T-helper 2 cell treated with Interferon-gamma antibody and Interleukin-4, amounts not matched to agents 100 ng/mL and 5 ng/mL, for 36 hours (primary cell): ENCODE results near the gene THOC5. TPM values are rescaled to one million over a fixed set of nuclear protein-coding genes. Genes with fewer than 3 reads are reported as not detected.
"Not testable (repeated sequence)": the region's sequence is repeated elsewhere in the genome, so short reads cannot be mapped to it uniquely, and the experiment has no call there.

Source experiments
- intact Hi-C: fragments of 100-400 bp; cut with micrococcal nuclease; formaldehyde crosslinking; loops from one replicate; pipeline ENCODE4 v1.15.1; 2023
- total RNA-seq: library from RNA; stranded (reverse); gene quantifications from 2 replicates; pipeline ENCODE4 v1.2.3, GENCODE V29; 2022

Gene THOC5
- total RNA-seq, 1 donor from 2014 or later, result 61.3 TPM

DNA sequence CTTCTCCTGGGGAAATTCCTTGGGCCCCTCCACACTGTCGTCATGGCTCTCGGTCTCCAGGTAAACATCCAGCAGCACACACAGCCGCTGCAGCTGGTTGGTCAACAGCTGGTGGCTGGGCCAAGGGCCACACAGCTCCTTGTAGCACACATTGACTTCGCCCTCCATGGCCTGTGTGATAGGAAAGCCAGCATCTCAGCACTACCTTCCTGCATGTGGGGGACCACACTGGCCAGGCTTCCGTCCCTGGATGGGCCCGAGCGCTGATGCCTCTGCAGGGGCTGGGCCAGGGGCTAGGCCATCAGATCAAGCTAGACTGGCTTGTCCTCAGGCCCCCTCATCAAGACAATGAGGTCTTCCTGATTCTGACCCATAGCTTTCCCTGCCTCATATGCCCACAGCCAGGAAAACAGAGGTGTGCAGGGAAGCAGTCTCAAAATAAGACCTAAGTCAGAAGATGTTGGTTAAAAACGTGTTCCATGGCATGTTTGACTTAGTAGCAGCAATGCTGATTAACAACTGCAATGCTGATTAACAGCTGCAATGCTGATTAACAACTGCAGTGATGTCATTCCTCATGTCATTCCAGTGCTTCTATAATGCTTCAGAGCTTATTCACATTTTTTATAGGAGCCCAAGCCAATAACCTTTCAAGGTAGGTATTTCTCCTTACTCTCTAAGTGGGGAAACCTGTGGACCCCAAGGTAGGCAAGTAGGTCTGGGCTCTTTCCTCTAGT is 42.3 kb downstream of the THOC5 start:
- intact Hi-C loops, result no loop called here

DNA sequence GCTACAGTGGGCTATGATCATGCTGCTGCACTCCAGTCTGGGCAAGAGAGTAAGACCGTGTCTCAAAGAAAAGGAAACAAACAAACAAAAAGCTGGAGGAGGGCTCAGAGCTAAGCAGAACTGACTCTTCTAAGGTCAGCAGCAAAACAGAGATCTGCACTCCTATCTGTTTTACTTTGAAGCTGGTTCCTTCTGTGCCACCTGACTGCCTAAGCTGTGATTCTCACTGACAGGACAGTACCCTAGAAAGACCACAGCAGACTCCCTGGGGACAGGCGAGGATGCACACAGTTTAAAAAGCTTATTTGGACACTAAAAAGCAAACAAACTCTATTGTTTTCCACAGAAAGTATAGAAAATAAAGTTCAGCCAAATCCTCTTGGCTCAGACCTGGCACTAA is 43.0 kb downstream of the THOC5 start:
- intact Hi-C loops, result no loop called here

DNA sequence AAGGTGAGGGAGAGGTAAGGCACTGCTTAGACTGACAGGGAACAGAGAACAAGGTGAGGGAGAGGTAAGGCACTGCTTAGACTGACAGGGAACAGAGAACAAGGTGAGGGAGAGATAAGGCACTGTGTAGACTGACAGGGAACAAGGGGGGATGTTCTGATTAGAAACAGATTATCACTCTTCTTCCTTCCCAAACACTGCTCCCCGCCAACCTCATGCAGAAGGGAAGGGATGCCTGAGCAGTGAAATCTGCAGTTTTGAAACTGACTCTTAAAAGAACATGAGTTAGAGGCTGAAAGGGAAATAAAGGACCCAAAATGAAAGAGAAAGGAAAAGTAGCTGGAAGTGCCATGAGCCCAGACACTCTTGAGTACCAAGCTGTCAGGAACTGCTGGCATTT is 43.7 kb downstream of the THOC5 start:
- intact Hi-C loops, result no loop called here

DNA sequence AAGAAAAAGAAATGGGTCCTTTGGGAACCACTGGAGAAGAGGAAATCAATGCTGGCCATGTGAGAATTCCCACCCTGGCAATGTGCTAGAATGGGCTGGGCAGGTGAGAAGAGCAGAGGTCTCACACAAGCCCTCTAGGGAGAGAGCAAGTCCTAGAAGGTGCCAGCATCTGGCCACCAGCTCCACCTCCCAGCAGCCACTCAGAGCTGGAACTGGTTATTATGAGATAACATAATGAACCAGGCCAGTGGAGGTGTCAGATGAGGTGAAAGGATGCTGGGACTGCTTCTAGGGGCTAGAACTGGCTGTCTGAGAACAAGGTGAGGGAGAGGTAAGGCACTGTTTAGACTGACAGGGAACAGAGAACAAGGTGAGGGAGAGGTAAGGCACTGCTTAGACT is 44.3 kb downstream of the THOC5 start:
- intact Hi-C loops, result no loop called here

DNA sequence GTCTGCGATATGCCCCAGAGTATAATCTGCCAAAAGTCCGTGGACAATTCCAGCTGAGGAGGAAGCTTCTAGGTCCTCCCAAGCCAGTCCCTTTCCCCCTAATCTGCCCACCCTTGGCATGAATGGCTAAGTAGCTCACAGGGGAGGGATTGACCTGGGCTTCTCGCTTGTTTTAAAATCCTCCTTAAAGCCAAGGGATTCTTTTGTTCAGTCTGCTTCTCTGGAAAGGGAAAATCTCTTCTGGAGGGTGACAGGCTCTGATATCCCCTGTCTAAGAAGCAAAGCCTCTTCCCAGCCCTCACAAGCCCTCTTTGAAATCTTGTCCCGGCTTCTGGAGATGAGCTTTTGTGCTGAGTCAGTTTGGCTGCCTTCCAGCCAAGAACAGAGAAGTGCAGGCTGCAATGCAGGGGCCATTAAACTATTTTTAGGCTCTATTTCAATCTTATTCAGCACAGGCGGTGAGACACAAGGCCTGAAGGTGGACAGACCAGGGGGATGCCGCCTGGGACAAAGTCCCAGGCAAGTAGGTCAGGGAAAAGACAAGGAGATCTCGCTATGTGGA is 49.7 kb downstream of the THOC5 start:
- intact Hi-C loops, result no loop called here

DNA sequence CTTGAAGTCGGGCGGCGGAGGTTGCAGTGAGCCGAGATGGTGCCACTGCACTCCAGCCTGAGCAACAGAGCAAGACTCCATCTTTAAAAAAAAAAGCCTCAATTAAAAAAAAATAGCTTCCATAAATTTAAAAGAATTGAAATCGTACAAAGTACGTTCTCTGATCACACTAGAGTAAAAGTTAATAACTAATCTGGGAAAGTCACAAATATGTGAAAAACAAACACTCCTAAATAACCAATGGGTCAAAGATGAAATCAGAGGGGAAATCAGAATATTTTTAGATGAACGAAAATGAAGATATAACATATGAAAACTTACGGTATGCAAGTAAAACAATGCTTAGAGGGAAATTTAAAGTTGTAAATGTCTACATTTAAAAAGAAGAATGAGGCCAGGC is 53.7 kb downstream of the THOC5 start:
- intact Hi-C loops, result no loop called here

DNA sequence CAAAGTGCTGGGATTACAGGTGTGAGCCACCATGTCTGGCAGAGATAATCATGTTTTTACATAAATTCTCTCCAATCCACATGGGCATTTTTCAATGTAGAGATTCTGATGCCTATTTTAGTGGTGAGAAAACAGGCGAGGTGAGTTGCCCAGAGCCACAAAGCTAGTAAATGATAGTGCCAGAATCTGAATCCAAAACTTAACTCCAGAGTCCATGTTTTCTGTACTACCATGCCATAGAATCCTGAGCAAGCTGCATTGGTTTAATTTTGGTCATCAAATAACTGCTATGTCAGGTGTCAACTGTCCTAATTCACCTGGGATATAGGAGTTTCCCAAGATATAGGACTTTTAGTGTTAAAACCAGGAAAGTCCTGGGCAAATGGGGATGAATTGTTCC is 59.9 kb downstream of the THOC5 start:
- intact Hi-C loops, result no loop called here

DNA sequence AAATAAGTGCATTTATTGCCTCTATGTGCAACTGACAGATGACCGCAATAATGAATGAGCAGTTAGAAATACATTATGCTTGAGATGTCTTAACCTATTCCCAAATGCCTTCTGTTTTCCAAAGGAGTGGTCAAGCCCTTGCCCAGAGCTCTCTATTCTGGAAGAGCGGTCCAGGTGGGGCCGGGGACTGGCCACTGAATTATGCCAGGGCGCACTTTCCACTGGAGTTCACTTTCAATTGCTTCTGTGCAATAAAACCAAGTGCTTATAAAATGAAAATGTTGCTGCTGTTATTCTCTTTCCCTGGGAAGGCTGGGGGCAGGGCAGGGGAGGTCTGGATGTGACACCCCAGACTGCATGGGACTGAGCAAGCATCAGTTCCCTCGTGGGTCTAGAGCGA is 62.5 kb downstream of the THOC5 start:
- intact Hi-C loops, result no loop called here

DNA sequence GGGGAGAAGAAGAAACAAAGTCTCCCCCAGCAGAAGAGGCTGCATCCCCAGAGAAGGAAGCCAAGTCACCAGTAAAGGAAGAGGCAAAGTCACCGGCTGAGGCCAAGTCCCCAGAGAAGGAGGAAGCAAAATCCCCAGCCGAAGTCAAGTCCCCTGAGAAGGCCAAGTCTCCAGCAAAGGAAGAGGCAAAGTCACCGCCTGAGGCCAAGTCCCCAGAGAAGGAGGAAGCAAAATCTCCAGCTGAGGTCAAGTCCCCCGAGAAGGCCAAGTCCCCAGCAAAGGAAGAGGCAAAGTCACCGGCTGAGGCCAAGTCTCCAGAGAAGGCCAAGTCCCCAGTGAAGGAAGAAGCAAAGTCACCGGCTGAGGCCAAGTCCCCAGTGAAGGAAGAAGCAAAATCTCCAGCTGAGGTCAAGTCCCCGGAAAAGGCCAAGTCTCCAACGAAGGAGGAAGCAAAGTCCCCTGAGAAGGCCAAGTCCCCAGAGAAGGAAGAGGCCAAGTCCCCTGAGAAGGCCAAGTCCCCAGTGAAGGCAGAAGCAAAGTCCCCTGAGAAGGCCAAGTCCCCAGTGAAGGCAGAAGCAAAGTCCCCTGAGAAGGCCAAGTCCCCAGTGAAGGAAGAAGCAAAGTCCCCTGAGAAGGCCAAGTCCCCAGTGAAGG is 64.3 kb downstream of the THOC5 start:
- intact Hi-C loops, result not testable (repeated sequence)

DNA sequence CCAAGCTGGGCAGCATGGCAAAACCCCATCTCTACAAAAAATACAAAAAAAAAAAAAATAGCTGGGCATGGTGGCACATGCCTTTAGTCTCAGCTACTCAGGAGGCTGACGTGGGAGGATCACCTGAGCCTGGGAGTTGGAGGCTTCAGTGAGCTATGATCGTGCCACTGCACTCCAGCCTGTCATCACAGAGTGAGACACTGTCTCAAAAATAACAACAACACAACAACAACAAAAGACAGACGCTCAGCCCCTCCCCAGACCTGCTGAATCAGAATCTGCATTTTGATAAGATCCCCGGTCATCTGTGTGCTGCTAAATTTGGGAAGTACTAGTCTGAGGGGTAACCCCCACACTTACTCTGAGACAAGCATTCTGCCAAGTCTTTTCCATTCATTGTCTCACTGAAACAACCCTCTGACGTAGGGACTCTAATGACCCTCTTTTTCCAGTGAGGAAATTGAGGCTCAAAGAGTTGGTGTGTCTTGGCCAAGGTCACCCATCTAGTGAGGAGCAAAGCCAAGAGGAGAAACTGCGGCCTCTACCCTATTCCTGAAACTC is 66.1 kb downstream of the THOC5 start:
- intact Hi-C loops, result no loop called here

DNA sequence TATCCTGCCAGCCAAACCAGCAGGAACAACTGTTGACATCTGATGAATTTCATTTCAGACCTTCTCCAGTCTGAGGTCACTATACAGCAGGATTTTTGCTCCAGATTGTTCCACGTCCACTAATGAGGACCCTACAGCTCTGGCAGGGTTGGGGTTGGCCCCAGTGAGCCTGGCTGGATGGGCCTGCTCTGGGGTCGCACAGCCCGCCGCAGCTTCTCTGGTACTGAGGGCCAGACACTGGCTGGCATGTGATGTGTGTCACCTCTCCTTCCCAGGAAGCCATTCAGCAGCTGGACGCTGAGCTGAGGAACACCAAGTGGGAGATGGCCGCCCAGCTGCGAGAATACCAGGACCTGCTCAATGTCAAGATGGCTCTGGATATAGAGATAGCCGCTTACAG is 68.1 kb downstream of the THOC5 start:
- intact Hi-C loops, result no loop called here

DNA sequence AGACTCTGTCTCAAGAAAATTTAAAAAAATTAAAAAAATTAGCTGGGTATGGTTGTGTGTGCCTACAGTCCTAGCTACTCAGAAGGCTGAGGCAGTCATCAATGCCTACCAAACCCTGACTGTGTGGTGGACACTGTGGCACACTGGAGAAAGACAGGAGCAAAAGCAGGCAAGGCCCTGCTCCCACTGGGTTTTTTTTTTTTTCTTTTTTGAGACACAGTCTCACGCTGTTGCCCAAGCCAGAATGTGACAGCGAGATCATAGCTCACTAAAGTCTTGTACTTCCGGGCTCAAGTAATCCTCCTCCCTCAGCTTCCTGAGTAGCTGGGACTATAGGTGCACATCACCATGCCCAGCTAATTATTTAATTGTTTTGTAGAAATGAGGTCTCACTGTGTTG is 68.9 kb downstream of the THOC5 start:
- intact Hi-C loops, result no loop called here

DNA sequence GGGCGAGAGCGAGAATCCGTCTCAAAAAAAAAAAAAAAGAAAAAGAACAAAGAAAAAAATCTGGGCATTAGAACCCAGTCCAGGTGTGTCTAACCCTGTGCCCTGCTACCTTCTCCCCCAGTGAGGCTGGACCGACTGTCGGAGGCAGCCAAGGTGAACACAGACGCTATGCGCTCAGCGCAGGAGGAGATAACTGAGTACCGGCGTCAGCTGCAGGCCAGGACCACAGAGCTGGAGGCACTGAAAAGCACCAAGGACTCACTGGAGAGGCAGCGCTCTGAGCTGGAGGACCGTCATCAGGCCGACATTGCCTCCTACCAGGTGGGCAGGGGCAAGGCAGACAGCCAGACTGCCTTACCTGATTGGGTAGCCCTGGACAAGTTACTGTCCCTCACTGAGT is 70.3 kb downstream of the THOC5 start:
- intact Hi-C loops, result no loop called here

DNA sequence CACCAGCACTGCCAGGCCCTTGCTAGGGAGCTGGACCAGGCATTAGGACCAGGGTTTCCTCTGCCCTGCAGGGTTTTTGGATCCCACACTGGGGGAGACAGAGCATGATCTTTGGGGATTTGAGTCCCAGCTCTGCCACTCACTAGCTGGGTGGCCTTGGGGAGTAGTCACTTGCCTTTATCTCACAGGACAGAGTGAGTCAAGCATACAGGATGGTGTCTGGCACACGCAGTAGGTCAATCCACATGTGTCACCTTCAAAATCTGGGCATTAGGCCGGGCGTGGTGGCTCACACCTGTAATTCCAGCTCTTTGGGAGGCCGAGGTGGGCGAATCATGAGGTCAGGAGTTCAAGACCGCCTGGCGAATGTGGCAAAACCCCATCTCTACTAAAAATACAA is 70.8 kb downstream of the THOC5 start:
- intact Hi-C loops, result no loop called here

DNA sequence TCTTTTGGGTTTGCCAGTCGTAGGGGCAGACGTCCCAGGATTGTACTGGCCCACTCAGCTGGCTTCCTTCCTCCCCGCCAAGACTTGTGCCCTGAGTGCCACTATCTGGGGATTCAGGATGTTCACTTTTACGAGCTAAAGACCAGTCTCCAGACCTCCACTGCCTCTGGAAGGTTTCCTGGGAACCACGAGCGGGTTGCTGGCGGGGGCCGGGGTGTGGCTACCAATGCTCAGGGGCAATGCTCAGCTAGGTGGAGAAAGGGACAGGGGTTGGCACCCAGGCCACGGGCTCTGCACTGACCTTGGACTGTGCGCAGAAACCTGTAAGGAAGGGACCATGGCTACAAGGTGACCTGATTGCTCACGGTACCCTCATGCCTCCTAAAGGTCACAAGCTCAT is 71.3 kb downstream of the THOC5 start:
- intact Hi-C loops, result no loop called here

DNA sequence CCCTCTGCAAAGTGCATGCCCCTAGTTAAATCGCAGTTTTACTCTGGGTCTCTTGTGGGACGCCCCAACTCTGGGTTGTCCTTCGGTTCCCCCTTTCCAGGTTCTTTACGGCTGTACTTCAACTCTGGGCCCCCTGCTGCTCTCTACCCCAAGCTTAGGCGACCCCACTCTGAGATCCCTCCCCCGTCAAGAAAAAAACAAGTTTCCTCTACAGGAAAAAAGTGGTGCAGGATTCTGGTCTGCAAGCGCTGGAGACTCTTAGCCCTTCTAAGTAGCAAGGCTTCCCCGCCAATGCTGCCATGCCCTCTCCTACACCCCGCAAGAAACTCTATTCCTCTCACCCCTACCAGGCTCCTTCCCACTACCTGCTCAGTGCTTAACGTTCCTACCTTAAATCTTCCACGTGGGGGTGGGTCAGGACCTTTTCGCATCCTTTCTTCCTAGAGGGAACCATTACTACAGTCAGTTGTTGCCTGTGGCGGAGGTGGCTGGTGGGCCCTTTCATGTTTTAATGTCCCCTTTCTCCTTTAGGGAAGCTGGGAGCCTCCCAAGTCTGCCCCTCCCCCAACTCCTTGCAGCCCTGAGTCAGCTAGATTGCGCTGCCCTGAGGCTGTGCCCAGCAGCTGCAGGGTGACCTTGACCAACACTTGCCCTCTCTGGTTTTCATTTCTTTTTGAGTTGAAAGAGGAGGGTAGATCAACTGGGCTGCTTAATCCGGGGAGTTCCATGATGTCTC is 72.1 kb downstream of the THOC5 start:
- intact Hi-C loops, result no loop called here

DNA sequence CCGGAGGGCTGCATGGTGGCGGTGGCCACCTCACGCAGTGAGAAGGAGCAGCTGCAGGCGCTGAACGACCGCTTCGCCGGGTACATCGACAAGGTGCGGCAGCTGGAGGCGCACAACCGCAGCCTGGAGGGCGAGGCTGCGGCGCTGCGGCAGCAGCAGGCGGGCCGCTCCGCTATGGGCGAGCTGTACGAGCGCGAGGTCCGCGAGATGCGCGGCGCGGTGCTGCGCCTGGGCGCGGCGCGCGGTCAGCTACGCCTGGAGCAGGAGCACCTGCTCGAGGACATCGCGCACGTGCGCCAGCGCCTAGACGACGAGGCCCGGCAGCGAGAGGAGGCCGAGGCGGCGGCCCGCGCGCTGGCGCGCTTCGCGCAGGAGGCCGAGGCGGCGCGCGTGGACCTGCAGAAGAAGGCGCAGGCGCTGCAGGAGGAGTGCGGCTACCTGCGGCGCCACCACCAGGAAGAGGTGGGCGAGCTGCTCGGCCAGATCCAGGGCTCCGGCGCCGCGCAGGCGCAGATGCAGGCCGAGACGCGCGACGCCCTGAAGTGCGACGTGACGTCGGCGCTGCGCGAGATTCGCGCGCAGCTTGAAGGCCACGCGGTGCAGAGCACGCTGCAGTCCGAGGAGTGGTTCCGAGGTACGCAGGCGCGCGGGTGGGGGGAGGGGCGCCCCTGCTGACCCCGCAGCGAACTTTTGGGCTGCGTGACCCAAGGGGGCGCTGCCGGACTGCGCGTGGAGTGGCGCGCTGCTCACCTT is 72.9 kb downstream of the THOC5 start:
- intact Hi-C loops, result no loop called here

DNA sequence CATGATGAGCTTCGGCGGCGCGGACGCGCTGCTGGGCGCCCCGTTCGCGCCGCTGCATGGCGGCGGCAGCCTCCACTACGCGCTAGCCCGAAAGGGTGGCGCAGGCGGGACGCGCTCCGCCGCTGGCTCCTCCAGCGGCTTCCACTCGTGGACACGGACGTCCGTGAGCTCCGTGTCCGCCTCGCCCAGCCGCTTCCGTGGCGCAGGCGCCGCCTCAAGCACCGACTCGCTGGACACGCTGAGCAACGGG is 73.4 kb downstream of the THOC5 start:
- intact Hi-C loops, result no loop called here

DNA sequence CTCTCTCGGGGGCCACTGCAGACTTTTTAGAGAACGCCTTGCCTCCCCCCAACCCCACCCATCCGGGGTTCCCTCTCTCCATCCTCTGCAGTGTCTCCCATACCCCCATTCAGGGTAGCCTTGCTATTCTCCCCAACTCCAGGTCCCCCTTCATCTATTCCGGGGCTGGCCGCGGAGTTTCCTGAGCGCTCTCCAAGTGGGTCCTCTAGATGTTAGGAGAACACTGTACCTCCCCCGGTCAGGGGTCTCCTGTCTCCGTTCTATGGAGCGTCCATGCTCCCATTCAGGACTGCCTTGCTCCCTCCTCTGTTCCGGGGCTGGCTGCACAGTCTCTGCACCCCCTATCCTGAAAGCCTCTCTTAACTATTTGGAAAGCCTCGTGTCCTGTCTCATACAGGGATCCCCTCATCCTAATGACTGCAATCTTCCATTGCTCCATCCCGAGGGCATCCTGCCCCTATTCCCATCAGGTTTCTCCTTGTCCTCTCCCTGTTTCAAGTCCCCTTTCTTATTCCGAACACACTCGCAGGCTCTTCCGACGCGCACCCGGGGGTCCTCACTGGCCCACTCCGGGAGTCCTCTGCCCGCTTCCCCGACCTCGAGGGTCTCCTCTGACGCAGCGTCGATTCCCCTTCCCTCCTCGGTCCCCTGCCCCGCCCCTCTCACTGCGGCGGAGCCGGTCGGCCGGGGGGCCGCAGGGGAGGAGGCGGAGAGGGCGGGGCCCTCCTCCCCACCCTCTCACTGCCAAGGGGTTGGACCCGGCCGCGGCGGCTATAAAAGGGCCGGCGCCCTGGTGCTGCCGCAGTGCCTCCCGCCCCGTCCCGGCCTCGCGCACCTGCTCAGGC is 73.9 kb downstream of the THOC5 start, which contains the start of gene NEFH:
Gene NEFH (plus strand): TSS at position 802 of the 845 bp plus-strand sequence. CDS start 45 bp downstream, outside the sequence.
- intact Hi-C loops, result no loop called here
